Measurements from ENCODE around the gene VRK2.

The VRK2 gene

DNA sequence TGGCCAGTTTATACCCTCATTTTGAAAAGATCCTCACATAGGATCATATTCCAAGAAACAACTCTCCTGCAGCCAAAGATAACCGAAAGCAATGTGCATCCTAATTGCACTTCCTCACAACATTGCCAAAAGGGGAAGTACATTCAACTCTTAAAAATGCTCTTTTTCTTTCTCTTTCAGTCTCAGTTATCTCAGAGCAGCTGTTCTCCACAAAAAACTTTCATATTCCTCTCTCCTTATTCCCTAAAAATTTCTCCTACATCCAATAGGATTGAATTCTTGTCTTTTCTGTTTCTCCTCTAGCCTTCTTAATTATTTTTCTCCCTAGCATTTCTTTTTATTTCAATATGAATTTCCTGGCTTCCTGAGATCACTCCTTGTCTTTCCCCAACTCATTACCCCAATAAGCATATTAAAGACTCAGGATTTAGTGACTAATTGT lies 7.4 kb upstream of the VRK2 start:
- DNase-seq (ENCODE audit: low spot score) = no peak
- in situ Hi-C loops (cut with MboI; ENCODE audit: low sequenced_read_pairs, unreplicated experiment) = loop anchor here (10.0 kb wide), 1 partner anchor 124 kb away; no protein-coding TSS in a partner anchor
- TF ChIP-seq CTCF (IDR thresholded peaks at IDR 0.05; ENCODE audit: borderline replicate concordance, control extremely low read depth, extremely low read depth, insufficient read depth, missing control alignments) = no peak

GRCh38 chr2:58042486-58042970 lies 4.1 kb upstream of the VRK2 start:
- TF ChIP-seq CTCF (IDR thresholded peaks at IDR 0.05; ENCODE audit: borderline replicate concordance, control extremely low read depth, extremely low read depth, insufficient read depth, missing control alignments) = no peak
- no peak for DNase-seq (ENCODE audit: low spot score)
- in situ Hi-C loops (cut with MboI; ENCODE audit: low sequenced_read_pairs, unreplicated experiment) = no loop called here

- no peak for TF ChIP-seq CTCF (IDR thresholded peaks at IDR 0.05; ENCODE audit: borderline replicate concordance, control extremely low read depth, extremely low read depth, insufficient read depth, missing control alignments)
- in situ Hi-C loops (cut with MboI; ENCODE audit: low sequenced_read_pairs, unreplicated experiment) = no loop called here
- no peak for DNase-seq (ENCODE audit: low spot score)
Measured at GRCh38 chr2:58044145-58044544, 2.5 kb upstream of the VRK2 start.

DNA sequence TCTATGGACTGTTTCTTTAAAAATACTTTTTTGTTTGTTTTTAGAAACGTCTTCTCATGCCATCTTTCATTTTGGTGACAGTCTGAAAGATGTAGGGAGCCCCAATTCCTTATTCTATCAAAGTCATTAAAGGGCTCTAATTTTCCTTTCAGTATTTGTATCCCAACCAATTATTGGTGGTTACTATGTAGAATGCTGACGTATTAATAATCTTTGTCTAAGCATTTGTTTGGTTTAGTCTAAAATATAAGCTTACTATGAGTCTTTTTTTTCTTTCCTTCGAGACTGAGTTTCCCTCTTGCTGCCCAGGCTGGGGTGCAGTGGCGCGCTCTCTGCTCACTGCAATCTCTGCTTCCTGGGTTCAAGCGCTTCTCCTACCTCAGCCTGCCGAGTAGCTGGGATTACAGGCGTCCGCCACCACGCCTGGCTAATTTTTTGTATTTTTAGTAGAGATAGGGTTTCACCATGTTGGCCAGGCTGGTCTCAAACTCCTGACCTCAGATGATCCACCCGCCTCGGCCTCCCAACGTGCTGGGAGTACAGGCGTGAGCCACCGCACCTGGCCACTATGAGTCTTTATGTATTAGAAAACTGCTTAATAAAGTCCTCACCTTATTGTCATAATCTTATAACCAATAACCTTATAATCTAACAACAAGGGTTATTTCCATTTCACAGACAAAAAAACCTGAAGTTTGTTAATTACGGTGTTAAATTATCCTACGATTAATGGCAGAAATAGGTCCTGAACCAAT lies 849 bp upstream of the VRK2 start:
- in situ Hi-C loops (cut with MboI; ENCODE audit: low sequenced_read_pairs, unreplicated experiment) = no loop called here
- TF ChIP-seq CTCF (IDR thresholded peaks at IDR 0.05; ENCODE audit: borderline replicate concordance, control extremely low read depth, extremely low read depth, insufficient read depth, missing control alignments) = no peak
- DNase-seq (ENCODE audit: low spot score) = no peak

DNA sequence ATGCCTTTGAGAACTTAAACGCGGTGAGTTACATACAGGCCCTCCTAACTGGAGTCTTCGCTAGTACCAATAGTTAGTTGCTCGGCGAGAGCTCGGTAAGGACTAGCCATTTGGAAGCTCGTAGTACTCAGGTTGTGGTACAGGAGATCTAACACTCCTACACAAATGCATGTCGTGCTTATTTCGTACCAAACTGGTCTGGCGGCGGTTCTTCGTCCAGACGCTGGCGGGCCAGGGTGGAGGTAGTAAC lies 346 bp upstream of the VRK2 start:
- no peak for TF ChIP-seq CTCF (IDR thresholded peaks at IDR 0.05; ENCODE audit: borderline replicate concordance, control extremely low read depth, extremely low read depth, insufficient read depth, missing control alignments)
- no peak for DNase-seq (ENCODE audit: low spot score)
- in situ Hi-C loops (cut with MboI; ENCODE audit: low sequenced_read_pairs, unreplicated experiment) = no loop called here

- in situ Hi-C loops (cut with MboI; ENCODE audit: low sequenced_read_pairs, unreplicated experiment) = no loop called here
- DNase-seq (ENCODE audit: low spot score) = no peak
- no peak for TF ChIP-seq CTCF (IDR thresholded peaks at IDR 0.05; ENCODE audit: borderline replicate concordance, control extremely low read depth, extremely low read depth, insufficient read depth, missing control alignments)
Measured at GRCh38 chr2:58047373-58047935, 848 bp downstream of the VRK2 start.

All from GM13976 (cell line).